HG02943 (cell line): ENCODE measurements around the gene BRCA1.
"Not testable (repeated sequence)": the region's sequence is repeated elsewhere in the genome, so short reads cannot be mapped to it uniquely, and the experiment has no call there.

ENCODE experiments used
- ATAC-seq: cut with Tn5 transposase; IDR thresholded peaks from one replicate; pipeline ENCODE4 v1.9.1; 2021; ENCODE audit warnings: mild to moderate bottlenecking, low read depth, moderate library complexity; ENCODE audit not compliant: unreplicated experiment

Gene BRCA1

GRCh38 chr17:43011728-43012472 lies 113.3 kb downstream of the BRCA1 start:
- no peak for ATAC-seq

GRCh38 chr17:43010667-43011308 lies 114.4 kb downstream of the BRCA1 start:
- no peak for ATAC-seq

- ATAC-seq = no peak
Observed at GRCh38 chr17:43006639-43007551, 118.3 kb downstream of the BRCA1 start, which contains the start of gene IFI35. Gene IFI35 (plus strand): TSS chr17:43006784. CDS start chr17:43006948, 164 bp downstream.

GRCh38 chr17:43003542-43004172 lies 121.5 kb downstream of the BRCA1 start:
- no peak for ATAC-seq

- not testable (repeated sequence) for ATAC-seq
Observed at GRCh38 chr17:43000894-43001293, 124.3 kb downstream of the BRCA1 start.

GRCh38 chr17:42999003-42999525 lies 126.1 kb downstream of the BRCA1 start:
- no peak for ATAC-seq

GRCh38 chr17:42997984-42998938 lies 126.9 kb downstream of the BRCA1 start, which contains the start of gene RPL27:
Gene RPL27 (plus strand): TSS chr17:42998419. CDS start chr17:42998751, 332 bp downstream.
- peak; percentile 87 for ATAC-seq

- no peak for ATAC-seq
Observed at GRCh38 chr17:42997390-42997983, 127.7 kb downstream of the BRCA1 start.
